ENCODE data around the gene CHD9.

CHD9 gene

GRCh38 chr16:53090591-53091411, 36.0 kb downstream of the CHD9 start:
- Mint-ChIP-seq H3K4me3 (no peak overlapping the region), H3K27ac (no peak overlapping the region)

GRCh38 chr16:53091466-53092211, 36.8 kb downstream of the CHD9 start:
- Mint-ChIP-seq H3K9me3 (no peaks in the 10 kb centered on the region), H3K27me3 (ENCODE audit: low read depth) (no peaks in the 10 kb centered on the region), H3K4me3 (no peak overlapping the region), H3K36me3 (ENCODE audit: low read depth) (no peaks in the 10 kb centered on the region), H3K4me1 (ENCODE audit: low read depth) (peaks cover 23% of the 10 kb centered on the region), H3K27ac (no peak overlapping the region)

More at GRCh38 chr16:53090591-53091411, 36.0 kb downstream of the CHD9 start:
- Mint-ChIP-seq H3K36me3 (ENCODE audit: low read depth) (no peaks in the 10 kb centered on the region), H3K27me3 (ENCODE audit: low read depth) (no peaks in the 10 kb centered on the region), H3K4me1 (ENCODE audit: low read depth) (peaks cover 23% of the 10 kb centered on the region), H3K9me3 (no peaks in the 10 kb centered on the region)

- Mint-ChIP-seq H3K9me3 (no peaks in the 10 kb centered on the region), H3K4me1 (ENCODE audit: low read depth) (peaks cover 25% of the 10 kb centered on the region), H3K27me3 (ENCODE audit: low read depth) (no peaks in the 10 kb centered on the region), H3K27ac (no peak overlapping the region), H3K36me3 (ENCODE audit: low read depth) (no peaks in the 10 kb centered on the region), H3K4me3 (no peak overlapping the region)
Measured at GRCh38 chr16:53092284-53092683, 37.5 kb downstream of the CHD9 start.

GRCh38 chr16:53093162-53093744, 38.5 kb downstream of the CHD9 start:
- H3K9me3 Mint-ChIP-seq, result no peaks in the 10 kb centered on the region
- no peak overlapping the region for H3K27ac Mint-ChIP-seq
- H3K4me1 Mint-ChIP-seq (ENCODE audit: low read depth), result peaks cover 27% of the 10 kb centered on the region
- H3K4me3 Mint-ChIP-seq, result no peak overlapping the region
- H3K27me3 Mint-ChIP-seq (ENCODE audit: low read depth), result no peaks in the 10 kb centered on the region
- no peaks in the 10 kb centered on the region for H3K36me3 Mint-ChIP-seq (ENCODE audit: low read depth)

- no peaks in the 10 kb centered on the region for H3K9me3 Mint-ChIP-seq
- H3K27me3 Mint-ChIP-seq (ENCODE audit: low read depth), result no peaks in the 10 kb centered on the region
- no peaks in the 10 kb centered on the region for H3K36me3 Mint-ChIP-seq (ENCODE audit: low read depth)
- H3K4me1 Mint-ChIP-seq (ENCODE audit: low read depth), result peaks cover 35% of the 10 kb centered on the region
- no peak overlapping the region for H3K27ac Mint-ChIP-seq
- no peak overlapping the region for H3K4me3 Mint-ChIP-seq
Measured at GRCh38 chr16:53094013-53094630, 39.3 kb downstream of the CHD9 start.

- H3K36me3 Mint-ChIP-seq (ENCODE audit: low read depth), result no peaks in the 10 kb centered on the region
- no peak overlapping the region for H3K4me3 Mint-ChIP-seq
- no peaks in the 10 kb centered on the region for H3K27me3 Mint-ChIP-seq (ENCODE audit: low read depth)
- H3K4me1 Mint-ChIP-seq (ENCODE audit: low read depth), result peaks cover 34% of the 10 kb centered on the region
- no peak overlapping the region for H3K27ac Mint-ChIP-seq
- H3K9me3 Mint-ChIP-seq, result no peaks in the 10 kb centered on the region
Measured at GRCh38 chr16:53097190-53097589, 42.4 kb downstream of the CHD9 start.

- H3K4me1 Mint-ChIP-seq (ENCODE audit: low read depth), result peaks cover 28% of the 10 kb centered on the region
- H3K27ac Mint-ChIP-seq, result peak overlapping the region; percentile 93
- peak overlapping the region; percentile 87 for H3K4me3 Mint-ChIP-seq
- H3K9me3 Mint-ChIP-seq, result no peaks in the 10 kb centered on the region
- no peaks in the 10 kb centered on the region for H3K27me3 Mint-ChIP-seq (ENCODE audit: low read depth)
- no peaks in the 10 kb centered on the region for H3K36me3 Mint-ChIP-seq (ENCODE audit: low read depth)
Measured at GRCh38 chr16:53098526-53099317, 43.9 kb downstream of the CHD9 start.

- Mint-ChIP-seq H3K9me3 (no peaks in the 10 kb centered on the region), H3K36me3 (ENCODE audit: low read depth) (no peaks in the 10 kb centered on the region), H3K4me1 (ENCODE audit: low read depth) (peaks cover 24% of the 10 kb centered on the region), H3K4me3 (peak overlapping the region; percentile 87), H3K27me3 (ENCODE audit: low read depth) (no peaks in the 10 kb centered on the region), H3K27ac (peak overlapping the region; percentile 93)
Measured at GRCh38 chr16:53099318-53100130, 44.7 kb downstream of the CHD9 start.

- no peaks in the 10 kb centered on the region for H3K27me3 Mint-ChIP-seq (ENCODE audit: low read depth)
- H3K4me3 Mint-ChIP-seq, result peak overlapping the region; percentile 87
- peak overlapping the region; percentile 41 for H3K27ac Mint-ChIP-seq
- H3K36me3 Mint-ChIP-seq (ENCODE audit: low read depth), result no peaks in the 10 kb centered on the region
- H3K9me3 Mint-ChIP-seq, result no peaks in the 10 kb centered on the region
- H3K4me1 Mint-ChIP-seq (ENCODE audit: low read depth), result peaks cover 24% of the 10 kb centered on the region
Measured at GRCh38 chr16:53100131-53100748, 45.4 kb downstream of the CHD9 start.

GRCh38 chr16:53100889-53101288, 46.1 kb downstream of the CHD9 start:
- Mint-ChIP-seq H3K27me3 (ENCODE audit: low read depth) (no peaks in the 10 kb centered on the region), H3K4me1 (ENCODE audit: low read depth) (peaks cover 24% of the 10 kb centered on the region), H3K36me3 (ENCODE audit: low read depth) (no peaks in the 10 kb centered on the region), H3K27ac (peak overlapping the region; percentile 41), H3K4me3 (no peak overlapping the region), H3K9me3 (no peaks in the 10 kb centered on the region)

- H3K4me1 Mint-ChIP-seq (ENCODE audit: low read depth), result peaks cover 16% of the 10 kb centered on the region
- H3K27me3 Mint-ChIP-seq (ENCODE audit: low read depth), result no peaks in the 10 kb centered on the region
- no peak overlapping the region for H3K4me3 Mint-ChIP-seq
- no peaks in the 10 kb centered on the region for H3K9me3 Mint-ChIP-seq
- no peaks in the 10 kb centered on the region for H3K36me3 Mint-ChIP-seq (ENCODE audit: low read depth)
- no peak overlapping the region for H3K27ac Mint-ChIP-seq
Measured at GRCh38 chr16:53103811-53104210, 49.0 kb downstream of the CHD9 start.

- H3K27ac Mint-ChIP-seq, result no peak overlapping the region
- H3K9me3 Mint-ChIP-seq, result no peaks in the 10 kb centered on the region
- H3K36me3 Mint-ChIP-seq (ENCODE audit: low read depth), result no peaks in the 10 kb centered on the region
- no peak overlapping the region for H3K4me3 Mint-ChIP-seq
- H3K27me3 Mint-ChIP-seq (ENCODE audit: low read depth), result no peaks in the 10 kb centered on the region
- H3K4me1 Mint-ChIP-seq (ENCODE audit: low read depth), result peaks cover 4% of the 10 kb centered on the region
Measured at GRCh38 chr16:53105565-53105964, 50.8 kb downstream of the CHD9 start.

Data from T-helper 1 cell treated with Interleukin-12 subunit alpha and Interleukin-12 subunit beta and Interleukin-4 antibody, amounts not matched to agents 30 μg/mL and 1 μg/mL, for 36 hours (primary cell).